ENCODE data around the gene KRTAP4-3. TPM values are rescaled to one million over a fixed set of nuclear protein-coding genes. Genes with fewer than 3 reads are reported as not detected.
"Not testable (repeated sequence)": the region's sequence is repeated elsewhere in the genome, so short reads cannot be mapped to it uniquely, and the experiment has no call there.

The KRTAP4-3 gene
- not detected for total RNA-seq
- long read RNA-seq: 0 reads

- intact Hi-C loops (cut with DNase I): no loop called here
- ATAC-seq (ENCODE audit: poor library complexity) (no peak), DNase-seq (no peak)
Observed at GRCh38 chr17:41168121-41168520, at the start of gene KRTAP4-3. KRTAP4-3 (minus strand) TSS chr17:41168221; CDS start chr17:41168172, 49 bp downstream.

DNA sequence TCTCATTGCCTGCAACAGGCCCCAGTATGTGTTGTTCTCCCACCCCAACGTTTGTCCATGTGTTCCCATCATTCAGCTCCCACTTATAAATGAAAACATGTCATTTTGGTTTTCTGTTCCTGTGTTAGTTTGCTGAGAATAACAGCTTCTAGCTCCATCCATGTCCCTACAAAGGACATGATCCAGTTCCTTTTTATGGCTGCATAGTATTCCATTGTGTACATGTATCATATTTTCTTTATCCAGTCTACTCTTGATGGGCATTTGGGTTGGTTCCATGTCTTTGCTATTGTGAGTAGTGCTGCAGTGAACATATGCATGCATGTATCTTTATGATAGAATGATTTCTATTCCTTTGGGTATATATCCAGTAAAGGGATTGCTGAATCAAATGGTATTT, 47.7 kb upstream of the KRTAP4-3 start:
- intact Hi-C loops (cut with DNase I): no loop called here
- ATAC-seq (ENCODE audit: poor library complexity): no peak
- no peak for DNase-seq

DNA sequence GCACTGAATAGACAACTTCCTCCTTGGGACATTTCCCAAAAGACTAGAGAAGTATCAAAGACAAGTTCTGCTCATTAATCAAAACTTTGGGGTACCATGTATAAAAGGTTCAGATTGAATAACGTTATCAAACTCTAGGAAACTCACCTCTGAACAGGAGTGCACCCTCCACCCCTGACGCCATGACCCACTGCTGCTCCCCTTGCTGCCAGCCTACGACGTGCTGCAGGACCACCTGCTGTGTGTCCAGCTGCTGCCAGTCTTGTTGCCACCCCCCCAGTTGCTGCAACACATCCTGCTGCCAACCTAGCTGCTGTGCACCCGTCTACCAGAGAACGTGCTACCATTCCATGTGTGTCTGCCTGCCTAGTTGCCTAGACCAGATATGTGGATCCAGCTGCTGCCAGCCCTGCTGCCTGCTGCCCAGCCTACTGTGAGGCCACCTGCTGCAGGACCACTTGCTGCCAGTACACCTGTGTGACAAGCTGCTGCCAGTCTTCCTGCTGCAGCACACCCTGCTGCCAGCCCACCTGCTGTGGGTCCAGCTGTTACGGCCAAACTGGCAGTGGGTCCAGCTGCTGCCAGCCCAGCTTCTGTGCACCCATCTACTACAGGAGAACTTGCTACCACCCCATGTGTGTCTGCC, 44.6 kb upstream of the KRTAP4-3 start:
- no peak for ATAC-seq (ENCODE audit: poor library complexity)
- intact Hi-C loops (cut with DNase I): no loop called here
- DNase-seq: no peak

DNA sequence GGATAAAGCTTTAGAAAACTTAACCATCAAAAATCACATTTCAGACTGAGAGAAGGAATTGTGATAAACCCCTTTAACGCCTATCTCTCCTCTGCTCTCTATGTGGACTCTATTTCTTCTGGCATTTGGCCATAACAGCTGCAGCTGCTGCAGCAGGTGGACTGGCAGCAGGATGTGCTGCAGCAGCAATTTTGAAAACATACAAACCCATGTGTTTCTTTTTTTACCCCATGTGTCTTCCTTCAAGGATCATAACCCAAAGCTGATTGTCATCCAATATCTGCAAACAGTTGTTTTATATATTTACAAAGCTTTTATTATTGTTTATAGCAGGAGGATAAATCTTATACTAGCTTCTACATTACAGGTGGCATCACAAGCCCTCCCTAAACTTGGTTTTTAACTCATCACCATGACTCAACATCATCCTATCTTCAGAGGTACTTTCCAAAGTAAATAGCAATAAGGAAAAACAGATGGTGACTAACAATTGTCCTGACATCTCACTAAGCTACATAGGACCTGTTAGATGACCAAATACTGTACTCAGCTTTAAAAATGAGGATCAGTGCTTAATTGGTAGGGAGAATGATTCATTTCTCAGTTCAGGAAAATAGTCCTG, 43.9 kb upstream of the KRTAP4-3 start:
- intact Hi-C loops (cut with DNase I): no loop called here
- DNase-seq: no peak
- ATAC-seq (ENCODE audit: poor library complexity): no peak

DNA sequence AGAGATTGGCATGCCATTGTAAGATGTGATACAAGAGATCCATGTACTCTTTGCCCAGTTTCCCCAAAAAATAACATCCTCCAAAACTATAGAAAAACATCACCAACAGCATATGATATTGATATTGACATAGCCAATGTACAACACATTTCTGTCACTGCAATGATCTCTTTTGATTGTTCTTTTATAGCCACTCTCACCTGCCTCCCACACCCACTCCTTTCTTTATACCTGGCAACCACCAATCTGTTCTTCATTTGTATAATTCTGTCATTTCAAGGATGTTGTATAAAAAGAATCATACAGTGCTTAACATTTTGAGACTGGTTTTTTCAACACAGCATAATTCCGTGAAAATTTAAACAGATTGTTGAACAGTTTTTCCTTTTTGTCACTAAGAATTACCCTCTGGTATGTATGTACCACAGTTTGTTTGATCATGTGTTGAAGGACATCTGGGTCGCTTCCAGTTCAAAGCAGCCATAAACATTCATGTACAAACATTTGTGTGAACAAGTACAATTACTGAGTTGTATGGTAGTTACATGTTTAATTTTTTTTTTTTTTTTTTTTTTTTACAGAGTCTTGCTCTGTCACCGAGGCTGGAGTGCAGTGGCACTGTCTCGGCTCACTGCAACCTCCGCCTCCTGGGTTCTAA, 31.5 kb upstream of the KRTAP4-3 start:
- intact Hi-C loops (cut with DNase I): no loop called here
- no peak for ATAC-seq (ENCODE audit: poor library complexity)
- DNase-seq: no peak

- no peak for ATAC-seq (ENCODE audit: poor library complexity)
- no peak for DNase-seq
- intact Hi-C loops (cut with DNase I): no loop called here
Observed at GRCh38 chr17:41196068-41196467, 28.0 kb upstream of the KRTAP4-3 start.

- intact Hi-C loops (cut with DNase I): no loop called here
- no peak for ATAC-seq (ENCODE audit: poor library complexity)
Observed at GRCh38 chr17:41190328-41190727, 22.3 kb upstream of the KRTAP4-3 start.

GRCh38 chr17:41189837-41190318, 21.9 kb upstream of the KRTAP4-3 start, which contains the start of gene KRTAP9-1:
KRTAP9-1 (plus strand) TSS chr17:41189887; CDS start chr17:41189887, 0 bp downstream.
- DNase-seq; intact Hi-C loops (cut with DNase I); ATAC-seq (ENCODE audit: poor library complexity): not testable (repeated sequence)

More at GRCh38 chr17:41190328-41190727, 22.3 kb upstream of the KRTAP4-3 start:
- DNase-seq: no peak

DNA sequence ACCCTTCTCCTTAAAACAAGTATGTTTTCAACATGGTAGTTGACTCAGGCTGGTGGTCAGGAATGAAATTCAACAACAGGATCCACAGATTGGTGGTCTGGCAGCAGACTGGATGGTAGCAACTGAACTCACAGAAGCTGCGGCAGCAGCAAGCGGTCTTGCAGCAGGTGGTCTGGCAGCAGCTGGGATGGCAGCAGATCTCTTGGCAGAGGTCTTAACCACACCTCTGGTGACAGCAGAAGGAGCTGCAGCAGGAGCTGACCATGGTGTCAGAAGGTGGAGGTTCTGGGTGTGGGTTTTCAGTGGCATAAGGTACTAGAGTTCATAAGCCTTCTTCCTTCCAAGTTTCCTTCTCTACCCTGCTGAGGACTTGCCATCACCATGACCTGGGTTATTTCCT, 18.9 kb upstream of the KRTAP4-3 start:
- no peak for ATAC-seq (ENCODE audit: poor library complexity)
- DNase-seq: no peak
- intact Hi-C loops (cut with DNase I): no loop called here

DNA sequence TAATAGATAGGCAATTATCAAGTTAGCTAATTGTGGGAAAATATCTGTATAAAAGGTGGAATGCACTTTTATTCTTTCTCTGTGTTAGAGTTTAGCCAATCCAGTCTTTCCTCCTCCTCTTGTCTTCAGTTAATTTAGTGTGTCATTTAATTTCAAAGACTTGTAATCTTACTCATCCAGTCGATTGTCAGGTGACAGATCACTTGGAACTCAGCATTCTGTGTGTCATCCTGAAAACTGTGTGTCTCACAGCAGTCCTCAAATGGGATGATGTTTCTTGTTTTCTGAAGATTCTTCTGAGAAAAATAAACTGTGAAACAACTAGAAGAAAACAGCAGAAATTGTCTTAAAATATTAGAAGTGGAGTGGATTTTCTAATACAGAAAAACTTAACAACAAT, 17.0 kb upstream of the KRTAP4-3 start:
- DNase-seq (no peak), ATAC-seq (ENCODE audit: poor library complexity) (no peak)
- intact Hi-C loops (cut with DNase I): no loop called here

DNA sequence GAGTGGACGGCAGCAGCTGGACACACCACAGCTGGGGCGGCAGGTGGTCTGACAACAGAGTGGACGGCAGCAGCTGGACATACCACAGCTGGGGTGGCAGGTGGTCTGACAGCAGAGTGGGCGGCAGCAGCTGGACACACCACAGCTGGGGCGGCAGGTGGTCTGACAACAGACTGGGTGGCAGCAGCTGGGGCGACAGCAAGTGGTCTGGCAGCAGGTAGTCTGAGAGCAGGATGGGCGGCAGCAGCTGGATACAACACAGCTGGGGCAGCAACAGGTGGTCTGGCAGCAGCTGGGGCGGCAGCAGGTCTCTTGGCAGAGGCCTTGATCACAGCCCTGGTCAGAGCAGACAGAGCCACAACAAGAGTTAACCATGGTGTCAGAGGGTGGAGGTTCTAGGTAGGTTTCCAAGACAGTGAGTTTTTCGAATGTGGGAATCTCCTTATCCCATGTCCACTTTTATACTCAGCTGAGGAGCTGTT, 16.5 kb upstream of the KRTAP4-3 start, which contains the start of gene KRTAP4-1:
Gene KRTAP4-1, minus strand, starts transcription at position 432 of the 482 bp plus-strand sequence. Its CDS starts 57 bp downstream, at position 375.
- DNase-seq: no peak
- intact Hi-C loops (cut with DNase I): no loop called here
- ATAC-seq (ENCODE audit: poor library complexity): no peak

- intact Hi-C loops (cut with DNase I): no loop called here
- no peak for ATAC-seq (ENCODE audit: poor library complexity)
- DNase-seq: no peak
Observed at GRCh38 chr17:41178843-41179616, 11.0 kb upstream of the KRTAP4-3 start.

- no peak for DNase-seq
- intact Hi-C loops (cut with DNase I): no loop called here
- ATAC-seq (ENCODE audit: poor library complexity): no peak
Observed at GRCh38 chr17:41178341-41178740, 10.3 kb upstream of the KRTAP4-3 start.

- ATAC-seq (ENCODE audit: poor library complexity): no peak
- intact Hi-C loops (cut with DNase I): no loop called here
Observed at GRCh38 chr17:41177727-41178271, 9.8 kb upstream of the KRTAP4-3 start, which contains the start of gene KRTAP4-2. KRTAP4-2 (minus strand) TSS chr17:41178221; CDS start chr17:41178164, 57 bp downstream.

GRCh38 chr17:41176744-41177387, 8.8 kb upstream of the KRTAP4-3 start:
- ATAC-seq (ENCODE audit: poor library complexity): no peak
- no peak for DNase-seq
- intact Hi-C loops (cut with DNase I): no loop called here

More at GRCh38 chr17:41177727-41178271, 9.8 kb upstream of the KRTAP4-3 start, which contains the start of gene KRTAP4-2:
- DNase-seq: no peak

DNA sequence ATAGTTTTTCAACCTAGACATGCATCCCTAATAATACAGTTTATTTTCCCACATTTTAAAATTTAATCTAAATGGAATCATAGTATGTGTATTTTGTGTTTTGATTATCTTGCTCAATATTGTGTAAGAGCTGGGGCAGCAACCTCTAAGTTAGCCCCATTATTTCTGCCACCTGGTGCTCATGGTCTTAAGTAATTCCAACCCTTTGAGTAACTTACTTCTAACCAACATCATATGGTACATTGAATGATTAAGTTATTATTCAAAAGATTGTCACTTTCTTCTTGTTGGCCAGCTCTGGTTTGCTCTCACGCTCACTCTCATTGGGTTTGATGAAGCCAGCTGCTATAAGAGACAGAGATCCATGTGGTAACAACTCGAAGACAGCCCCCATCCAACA, 3.9 kb upstream of the KRTAP4-3 start:
- intact Hi-C loops (cut with DNase I): no loop called here
- ATAC-seq (ENCODE audit: poor library complexity): no peak

GRCh38 chr17:41167561-41167960, 460 bp downstream of the KRTAP4-3 start:
- no peak for ATAC-seq (ENCODE audit: poor library complexity)
- intact Hi-C loops (cut with DNase I): no loop called here

More for the DNA sequence above, 3.9 kb upstream of the KRTAP4-3 start:
- no peak for DNase-seq

DNA sequence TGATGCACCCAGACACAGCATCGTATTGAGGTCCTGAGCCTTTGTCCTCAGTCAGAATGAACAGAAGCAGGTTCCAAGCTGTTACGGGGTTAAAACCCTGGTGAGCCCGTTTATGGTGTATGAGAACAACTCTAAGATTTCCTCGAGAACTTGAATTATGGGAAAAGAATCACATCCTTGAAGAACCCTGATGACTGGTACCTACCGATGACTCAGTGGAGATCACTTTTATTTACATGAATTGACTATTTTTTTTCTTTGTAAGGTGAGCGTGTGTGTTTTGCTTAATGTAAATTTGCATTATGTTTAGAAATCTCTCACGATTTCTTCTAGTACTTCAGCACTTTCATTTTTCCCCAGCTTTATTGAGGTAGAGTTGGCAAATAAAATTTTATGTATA, 4.2 kb downstream of the KRTAP4-3 start:
- intact Hi-C loops (cut with DNase I): no loop called here
- ATAC-seq (ENCODE audit: poor library complexity): no peak
- DNase-seq: no peak

More at GRCh38 chr17:41167561-41167960, 460 bp downstream of the KRTAP4-3 start:
- DNase-seq: no peak
